K562 (cell line): ENCODE results near the gene ELF2. TPM values are rescaled to one million over a fixed set of nuclear protein-coding genes. Genes with fewer than 3 reads are reported as not detected.
A peak's percentile ranks its signal among the peaks of the same experiment; 100 is the strongest.

ENCODE experiments used
- BCLAF1 ChIP-seq, 2 experiments: fragments of 450-650 bp in 1 of 2; IDR thresholded peaks; 2 replicates each; pipeline ENCODE4 v1.6.1; 2011 to 2017; ENCODE audit warnings: low read depth in 2 of 2, antibody characterized with exemption in 1 of 2, borderline replicate concordance in 1 of 2, low read length in 1 of 2, mild to moderate bottlenecking in 1 of 2, mixed read lengths in 1 of 2; ENCODE audit not compliant: control insufficient read depth in 1 of 2
- CBX8 ChIP-seq: fragments of 200-600 bp; sonication (generic); IDR thresholded peaks from 2 replicates; pipeline ENCODE4 v1.6.1; 2012; ENCODE audit warnings: borderline replicate concordance, mixed run types, low read depth, mild to moderate bottlenecking, moderate library complexity, mixed read lengths, low read length, control low read depth, inconsistent platforms; ENCODE audit not compliant: poor library complexity, severe bottlenecking; ENCODE audit errors: extremely low read depth
- CHCHD3 ChIP-seq: fragments of 250-450 bp; sonication (Bioruptor Pico); IDR thresholded peaks from 2 replicates; pipeline ENCODE4 v2.1.2; 2022; ENCODE audit warnings: mild to moderate bottlenecking
- EHMT2 ChIP-seq: fragments of 450-650 bp; IDR thresholded peaks from 2 replicates; pipeline ENCODE4 v1.6.1; 2018; ENCODE audit warnings: antibody characterized with exemption
- KDM2B ChIP-seq: fragments of 250-450 bp; sonication (Bioruptor Pico); IDR thresholded peaks from 2 replicates; pipeline ENCODE4 v1.8.0; 2021; ENCODE audit warnings: mild to moderate bottlenecking, moderate library complexity
- LEF1 ChIP-seq: fragments of 450-650 bp; IDR thresholded peaks from 2 replicates; pipeline ENCODE4 v1.6.1; 2016; ENCODE audit warnings: mild to moderate bottlenecking
- PATZ1 ChIP-seq: fragments of 250-450 bp; sonication (Bioruptor Pico); IDR thresholded peaks from 2 replicates; pipeline ENCODE4 v1.5.0; 2020; ENCODE audit warnings: mild to moderate bottlenecking, borderline replicate concordance
- POLR2AphosphoS5 ChIP-seq: IDR thresholded peaks from 2 replicates; pipeline ENCODE4 v1.6.1; 2011; ENCODE audit warnings: mild to moderate bottlenecking, low read depth, low read length, moderate library complexity; ENCODE audit not compliant: control insufficient read depth, insufficient read depth
- PRPF4 ChIP-seq: fragments of 200-400 bp; formaldehyde crosslinking; IDR thresholded peaks from one replicate; pipeline ENCODE4 v1.6.1; 2017; ENCODE audit warnings: low read length, low read depth, mild to moderate bottlenecking; ENCODE audit not compliant: insufficient read depth, poor library complexity, severe bottlenecking
- TCF3 ChIP-seq: sonication (generic); formaldehyde crosslinking; IDR thresholded peaks from 2 replicates; pipeline ENCODE4 v1.4.0; 2020; ENCODE audit warnings: mild to moderate bottlenecking, missing genetic modification reagents
- TEAD4 ChIP-seq, 2 experiments: sonication (generic) in 1 of 2; formaldehyde crosslinking in 1 of 2; IDR thresholded peaks; 2 replicates each; pipeline versions ENCODE4 v1.6.1 to v1.8.0; 2012 to 2022; ENCODE audit warnings: borderline replicate concordance in 1 of 2, inconsistent platforms in 1 of 2, low read length in 1 of 2, mild to moderate bottlenecking in 1 of 2, missing genetic modification reagents in 1 of 2
- ZBTB2 ChIP-seq: fragments of 450-650 bp; IDR thresholded peaks from 2 replicates; pipeline ENCODE4 v1.6.1; 2016; ENCODE audit warnings: antibody characterized with exemption
- ZEB2 ChIP-seq: fragments of 450-650 bp; IDR thresholded peaks from 2 replicates; pipeline ENCODE4 v1.6.1; 2016
- ZNF197 ChIP-seq: fragments of 200-800 bp; sonication (Bioruptor generic); IDR thresholded peaks from 2 replicates; pipeline ENCODE4 v1.6.1; 2016; ENCODE audit warnings: low read depth, missing genetic modification characterization, missing compliant biosample characterization
- ZNF384 ChIP-seq: IDR thresholded peaks from 2 replicates; pipeline ENCODE4 v1.6.1; 2012; ENCODE audit warnings: low read depth, low read length, improper control_type of control experiment
- ZNF436 ChIP-seq: fragments of 250-450, 450-650 bp; sonication (Bioruptor Pico); formaldehyde crosslinking; IDR thresholded peaks from 2 replicates; pipeline ENCODE4 v1.7.0; 2020; ENCODE audit warnings: mild to moderate bottlenecking
- polyA plus RNA-seq, 8 experiments: library from polyadenylated mRNA; depleted of rRNA in 4 of 8; stranded (reverse) in 5 of 8; unstranded in 3 of 8; fragments of >200 nt; fragmentation: Nextera tagmentation in 2 of 8; fragmentation: Illumina TruSeq in 1 of 8; extraction: Ambion mirVana in 2 of 8; extraction: Trizol in 1 of 8; gene quantifications; 2 replicates each; pipeline versions ENCODE4 v1.2.1 to v1.2.3, GENCODE V29; 2011 to 2014; ENCODE audit warnings: inconsistent platforms in 1 of 8, missing spikeins in 1 of 8
- total RNA-seq, 7 experiments: library from RNA; depleted of rRNA in 6 of 7; stranded (reverse); fragments of >200 nt in 6 of 7; fragmentation: Illumina TruSeq in 2 of 7; extraction: Trizol in 2 of 7; gene quantifications; 2 replicates each; pipeline versions ENCODE4 v1.2.1 to v1.2.3, GENCODE V29; 2011 to 2021; ENCODE audit warnings: low replicate concordance in 1 of 7
- TF ChIP-seq, protein P1 (sequence below): fragments of 450-650 bp; IDR thresholded peaks from 2 replicates; pipeline ENCODE4 v1.6.1; 2016; ENCODE audit warnings: borderline replicate concordance

The ELF2 gene
- total and polyA plus RNA-seq, 9 of the 15 experiments (the other 6 are each of a cell fraction or from before 2014, with no cell fraction given): 9.4 to 58.7 (median 41.6) TPM

DNA sequence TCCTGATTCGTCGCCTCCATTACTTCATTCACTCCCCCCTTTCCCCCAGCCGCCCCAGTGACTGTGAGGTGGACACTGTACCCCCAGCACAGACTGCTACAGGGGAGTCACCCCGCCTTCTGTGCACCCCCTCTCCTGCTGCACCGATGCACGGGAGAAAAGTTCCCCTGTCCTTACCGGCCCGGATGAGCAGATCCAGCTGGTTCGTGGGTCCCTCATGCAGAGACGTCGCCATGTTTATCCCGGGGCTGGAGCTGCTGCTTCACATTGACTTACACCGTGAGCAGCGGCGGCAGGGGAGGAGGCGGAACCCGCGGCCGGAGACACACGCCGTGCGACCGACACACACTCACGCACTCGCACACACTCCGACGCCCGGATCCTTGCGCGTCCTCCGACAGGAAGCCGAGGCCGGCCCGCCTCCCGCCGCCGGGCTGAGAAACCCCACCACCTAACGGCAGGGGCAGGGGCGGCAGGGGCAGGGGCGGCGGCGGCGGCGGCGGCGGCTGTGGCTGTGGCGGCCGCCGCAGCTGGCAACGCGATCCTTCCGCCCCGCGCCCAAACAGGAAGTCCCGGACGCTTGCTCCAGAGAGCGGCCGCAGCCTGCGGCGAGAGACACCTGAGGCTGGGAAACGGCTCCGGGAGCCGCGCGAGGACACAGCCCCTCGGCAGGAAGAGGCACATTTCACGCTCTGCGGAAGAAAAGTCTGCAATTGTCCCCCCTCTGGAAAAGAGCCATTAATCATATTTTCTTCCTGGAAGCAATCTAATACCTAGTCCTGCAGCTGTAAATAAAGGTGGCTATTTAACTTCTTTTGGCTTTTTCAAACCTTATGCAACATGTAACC lies 92.8 kb downstream of the ELF2 start (continued):
- no peak for TF ChIP-seq PRPF4
- no peak; the same call in 1 of the 2 replicates for TF ChIP-seq LEF1
- 0 out of 2 replicates have a peak, but pooled peaks have one; percentile 9 for TF ChIP-seq ZNF197 (CRISPR knock-in tag)
- no peak for TF ChIP-seq TCF3 (CRISPR knock-in tag)
- TF ChIP-seq ZNF384: no peak
- TF ChIP-seq ZNF436: no peak
- TF ChIP-seq TEAD4 (IDR thresholded peaks at IDR 0.05; ENCODE audit: low read length): no peak
- TF ChIP-seq TEAD4 (CRISPR knock-in tag; IDR thresholded peaks at IDR 0.05; ENCODE audit: borderline replicate concordance): no peak
- TF ChIP-seq BCLAF1 (IDR thresholded peaks at IDR 0.05; ENCODE audit: borderline replicate concordance in 1 of 2, control insufficient read depth in 1 of 2, low read depth in 2 of 2, low read length in 1 of 2): no peak
- no peak for TF ChIP-seq PATZ1 (CRISPR knock-in tag)
- TF ChIP-seq ZBTB2: no peak; the same call in none of the 2 replicates
- TF ChIP-seq POLR2AphosphoS5: peak; percentile 65; the same call in 1 of the 2 replicates
- TF ChIP-seq CBX8: no peak
- TF ChIP-seq, protein P1, sequence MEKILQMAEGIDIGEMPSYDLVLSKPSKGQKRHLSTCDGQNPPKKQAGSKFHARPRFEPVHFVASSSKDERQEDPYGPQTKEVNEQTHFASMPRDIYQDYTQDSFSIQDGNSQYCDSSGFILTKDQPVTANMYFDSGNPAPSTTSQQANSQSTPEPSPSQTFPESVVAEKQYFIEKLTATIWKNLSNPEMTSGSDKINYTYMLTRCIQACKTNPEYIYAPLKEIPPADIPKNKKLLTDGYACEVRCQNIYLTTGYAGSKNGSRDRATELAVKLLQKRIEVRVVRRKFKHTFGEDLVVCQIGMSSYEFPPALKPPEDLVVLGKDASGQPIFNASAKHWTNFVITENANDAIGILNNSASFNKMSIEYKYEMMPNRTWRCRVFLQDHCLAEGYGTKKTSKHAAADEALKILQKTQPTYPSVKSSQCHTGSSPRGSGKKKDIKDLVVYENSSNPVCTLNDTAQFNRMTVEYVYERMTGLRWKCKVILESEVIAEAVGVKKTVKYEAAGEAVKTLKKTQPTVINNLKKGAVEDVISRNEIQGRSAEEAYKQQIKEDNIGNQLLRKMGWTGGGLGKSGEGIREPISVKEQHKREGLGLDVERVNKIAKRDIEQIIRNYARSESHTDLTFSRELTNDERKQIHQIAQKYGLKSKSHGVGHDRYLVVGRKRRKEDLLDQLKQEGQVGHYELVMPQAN: peak; percentile 93
- TF ChIP-seq EHMT2: no peak
- TF ChIP-seq ZEB2: peak; percentile 15; the same call in 1 of the 2 replicates
- no peak for TF ChIP-seq CHCHD3 (CRISPR knock-in tag)
- TF ChIP-seq KDM2B: 0 out of 2 replicates have a peak, but pooled peaks have one; percentile 11
